ENCODE results near the gene MAZ. TPM values are rescaled to one million over a fixed set of nuclear protein-coding genes. Genes with fewer than 3 reads are reported as not detected.
"Not testable (repeated sequence)": the region's sequence is repeated elsewhere in the genome, so short reads cannot be mapped to it uniquely, and the experiment has no call there.

Gene MAZ
- total RNA-seq, 6 experiments from 2014 or later, result 42.9 to 106 (median 60.7) TPM

GRCh38 chr16:29790949-29791844 is 15.1 kb upstream of the MAZ start:
- H3K27ac ChIP-seq, result peak overlapping the region in 2 of 3 donors; percentile 21 to 45
- ATAC-seq, result no peak
- no peaks in the 10 kb centered on the region for H3K36me3 ChIP-seq
- H3K27me3 ChIP-seq, result no peaks in the 10 kb centered on the region
- H3K9me3 ChIP-seq, result no peaks in the 10 kb centered on the region
- H3K4me1 ChIP-seq, result peaks cover 0 to 15% (median 4%) of the 10 kb centered on the region in 4 donors
- 5% methylated on average over 16 of the region's 31 CpGs for WGBS (ENCODE audit: insufficient coverage, low coverage, low lambda C conversion rate, missing lambda C conversion rate)
- no peak for TF ChIP-seq POLR2A (IDR thresholded peaks at IDR 0.05)
- TF ChIP-seq CTCF (IDR thresholded peaks at IDR 0.05), result no peak
- H3K4me3 ChIP-seq, result peak overlapping the region; percentile 83 to 93 (median 90)
- intact Hi-C loops (cut with DNase I), result no loop called here
- no peak for DNase-seq

GRCh38 chr16:29791845-29792807 is 14.2 kb upstream of the MAZ start:
- Histone ChIP-seq H3K9me3 (no peaks in the 10 kb centered on the region), H3K36me3 (no peaks in the 10 kb centered on the region), H3K27ac (no peak overlapping the region), H3K4me3 (no peak overlapping the region), H3K4me1 (peaks cover 0 to 15% (median 4%) of the 10 kb centered on the region in 4 donors), H3K27me3 (no peaks in the 10 kb centered on the region)
- WGBS (ENCODE audit: insufficient coverage, low coverage, low lambda C conversion rate, missing lambda C conversion rate), result 68% methylated on average over 9 of the region's 9 CpGs
- TF ChIP-seq POLR2A (IDR thresholded peaks at IDR 0.05) (no peak), CTCF (IDR thresholded peaks at IDR 0.05) (no peak)
- DNase-seq (no peak), ATAC-seq (no peak)
- intact Hi-C loops (cut with DNase I), result no loop called here

GRCh38 chr16:29793153-29793552 is 13.2 kb upstream of the MAZ start:
- H3K4me3 ChIP-seq; H3K27ac ChIP-seq; ATAC-seq; H3K9me3 ChIP-seq; H3K27me3 ChIP-seq; H3K36me3 ChIP-seq; intact Hi-C loops (cut with DNase I); DNase-seq: not testable (repeated sequence)
- 92% methylated on average over 16 of the region's 18 CpGs for WGBS (ENCODE audit: insufficient coverage, low coverage, low lambda C conversion rate, missing lambda C conversion rate)
- H3K4me1 ChIP-seq, result peaks cover 0 to 15% (median 4%) of the 10 kb centered on the region in 4 donors

GRCh38 chr16:29794231-29794710 is 12.1 kb upstream of the MAZ start:
- Histone ChIP-seq H3K4me1 (peaks cover 0 to 15% (median 4%) of the 10 kb centered on the region in 4 donors), H3K36me3 (peaks cover 0 to 6% (median 0%) of the 10 kb centered on the region in 4 donors), H3K27me3 (no peaks in the 10 kb centered on the region), H3K9me3 (no peaks in the 10 kb centered on the region), H3K4me3 (no peak overlapping the region), H3K27ac (no peak overlapping the region)
- TF ChIP-seq CTCF (IDR thresholded peaks at IDR 0.05), result no peak
- TF ChIP-seq POLR2A (IDR thresholded peaks at IDR 0.05), result no peak
- no peak for ATAC-seq
- intact Hi-C loops (cut with DNase I), result no loop called here
- no peak for DNase-seq
- 96% methylated on average over 3 of the region's 3 CpGs for WGBS (ENCODE audit: insufficient coverage, low coverage, low lambda C conversion rate, missing lambda C conversion rate)

Measured in right lobe of liver (tissue), 6 donors.